22Rv1 (cell line): Measurements from ENCODE around the gene EPB41L4B.
"Not testable (repeated sequence)": the region's sequence is repeated elsewhere in the genome, so short reads cannot be mapped to it uniquely, and the experiment has no call there.

Source experiments
- H3K27ac ChIP-seq: fragments of 450-650 bp; 2 replicates; pipeline ENCODE4 v1.5.1; 2017
- CTCF ChIP-seq: fragments of 450-650 bp; IDR thresholded peaks from 2 replicates; pipeline ENCODE4 v1.5.1; 2017; ENCODE audit warnings: mild to moderate bottlenecking
- ZFX ChIP-seq: fragments of 450-650 bp; IDR thresholded peaks from 2 replicates; pipeline ENCODE4 v1.6.1; 2017; ENCODE audit warnings: antibody characterized with exemption, borderline replicate concordance

The EPB41L4B gene

GRCh38 chr9:109349421-109349846 lies 28.6 kb upstream of the EPB41L4B start:
- TF ChIP-seq ZFX = no peak
- no peak for TF ChIP-seq CTCF
- H3K27ac ChIP-seq = no peak overlapping the region

GRCh38 chr9:109346904-109347303 lies 26.0 kb upstream of the EPB41L4B start:
- no peak overlapping the region for H3K27ac ChIP-seq
- TF ChIP-seq CTCF (no peak), ZFX (no peak)

GRCh38 chr9:109344866-109345265 lies 24.0 kb upstream of the EPB41L4B start:
- no peak overlapping the region for H3K27ac ChIP-seq
- no peak for TF ChIP-seq ZFX
- TF ChIP-seq CTCF = no peak

- no peak overlapping the region for H3K27ac ChIP-seq
- TF ChIP-seq ZFX = no peak
- no peak for TF ChIP-seq CTCF
These were observed 22.0 kb upstream of the EPB41L4B start for GRCh38 chr9:109342878-109343277.

- H3K27ac ChIP-seq = no peak overlapping the region
- no peak for TF ChIP-seq ZFX
- no peak for TF ChIP-seq CTCF
These were observed 20.7 kb upstream of the EPB41L4B start for GRCh38 chr9:109341561-109341960.

- not testable (repeated sequence) for H3K27ac ChIP-seq
These were observed 20.1 kb upstream of the EPB41L4B start for GRCh38 chr9:109340979-109341378.

GRCh38 chr9:109336409-109336808 lies 15.6 kb upstream of the EPB41L4B start:
- no peak for TF ChIP-seq ZFX
- TF ChIP-seq CTCF = no peak
- no peak overlapping the region for H3K27ac ChIP-seq

- no peak for TF ChIP-seq ZFX
- TF ChIP-seq CTCF = no peak
- H3K27ac ChIP-seq = no peak overlapping the region
These were observed 15.1 kb upstream of the EPB41L4B start for GRCh38 chr9:109335929-109336328.
